ENCODE results near the gene SLC9A7.

Gene SLC9A7

GRCh38 chrX:46694549-46694948 is 64.4 kb downstream of the SLC9A7 start:
- H3K79me2 ChIP-seq, result no peaks in the 10 kb centered on the region
- H3K27ac ChIP-seq, result no peak overlapping the region
- no peaks in the 10 kb centered on the region for H3K9me3 ChIP-seq (ENCODE audit: control insufficient read depth, low read length)
- no peak for TF ChIP-seq CTCF (IDR thresholded peaks at IDR 0.05)
- H3K36me3 ChIP-seq (ENCODE audit: control insufficient read depth, insufficient read depth, low read length), result no peaks in the 10 kb centered on the region
- H2AFZ ChIP-seq, result no peak overlapping the region
- H3K4me1 ChIP-seq, result no peaks in the 10 kb centered on the region
- no peak overlapping the region for H3K9ac ChIP-seq
- H3K4me3 ChIP-seq (ENCODE audit: low read depth, low read length), result no peak overlapping the region
- no peaks in the 10 kb centered on the region for H3K27me3 ChIP-seq (ENCODE audit: control insufficient read depth, insufficient read depth, low read length)
- H3K4me2 ChIP-seq (ENCODE audit: low read length), result no peak overlapping the region

DNA sequence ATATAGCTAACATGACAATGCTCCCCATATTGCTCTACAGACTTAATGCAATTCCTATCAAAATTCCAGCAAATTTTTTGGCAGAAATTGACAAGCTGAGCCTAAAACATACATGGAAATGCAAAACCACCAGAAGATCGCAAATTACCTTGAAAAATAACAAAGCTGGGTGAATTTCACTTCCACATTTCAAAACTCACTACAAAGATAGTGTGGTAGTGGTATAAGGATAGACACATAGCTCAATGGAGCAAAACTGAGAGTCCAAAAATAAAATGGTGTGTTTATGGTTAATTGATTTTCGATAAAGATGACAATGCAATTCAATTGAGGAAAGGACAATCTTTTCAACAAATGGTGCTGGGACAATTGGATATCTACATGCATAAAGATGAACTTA is 65.8 kb downstream of the SLC9A7 start:
- no peaks in the 10 kb centered on the region for H3K27me3 ChIP-seq (ENCODE audit: control insufficient read depth, insufficient read depth, low read length)
- no peaks in the 10 kb centered on the region for H3K79me2 ChIP-seq
- no peak overlapping the region for H2AFZ ChIP-seq
- no peaks in the 10 kb centered on the region for H3K4me1 ChIP-seq
- H3K9ac ChIP-seq, result no peak overlapping the region
- no peaks in the 10 kb centered on the region for H3K36me3 ChIP-seq (ENCODE audit: control insufficient read depth, insufficient read depth, low read length)
- no peak overlapping the region for H3K4me3 ChIP-seq (ENCODE audit: low read depth, low read length)
- no peak for TF ChIP-seq CTCF (IDR thresholded peaks at IDR 0.05)
- H3K9me3 ChIP-seq (ENCODE audit: control insufficient read depth, low read length), result no peaks in the 10 kb centered on the region
- no peak overlapping the region for H3K27ac ChIP-seq
- no peak overlapping the region for H3K4me2 ChIP-seq (ENCODE audit: low read length)

DNA sequence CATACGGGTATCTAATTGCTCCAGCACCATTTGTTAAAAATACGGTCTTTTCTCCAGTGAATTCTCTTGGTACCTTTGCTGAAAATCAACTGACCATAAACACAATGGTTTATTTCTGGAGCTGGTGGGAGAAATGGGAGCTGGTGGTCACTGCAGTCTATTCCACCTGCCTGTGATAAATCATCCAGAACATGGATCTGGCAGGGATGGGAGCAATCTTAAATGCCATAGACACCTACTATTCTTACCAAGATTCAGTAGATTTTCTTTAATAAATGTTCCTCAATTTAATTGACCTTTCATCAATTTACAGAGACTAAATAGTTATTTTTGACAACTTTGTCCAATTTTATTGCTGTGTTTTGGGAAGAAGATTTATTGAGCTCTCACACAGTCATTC is 68.1 kb downstream of the SLC9A7 start:
- Histone ChIP-seq H3K4me2 (ENCODE audit: low read length) (no peak overlapping the region), H3K27me3 (ENCODE audit: control insufficient read depth, insufficient read depth, low read length) (no peaks in the 10 kb centered on the region)

DNA sequence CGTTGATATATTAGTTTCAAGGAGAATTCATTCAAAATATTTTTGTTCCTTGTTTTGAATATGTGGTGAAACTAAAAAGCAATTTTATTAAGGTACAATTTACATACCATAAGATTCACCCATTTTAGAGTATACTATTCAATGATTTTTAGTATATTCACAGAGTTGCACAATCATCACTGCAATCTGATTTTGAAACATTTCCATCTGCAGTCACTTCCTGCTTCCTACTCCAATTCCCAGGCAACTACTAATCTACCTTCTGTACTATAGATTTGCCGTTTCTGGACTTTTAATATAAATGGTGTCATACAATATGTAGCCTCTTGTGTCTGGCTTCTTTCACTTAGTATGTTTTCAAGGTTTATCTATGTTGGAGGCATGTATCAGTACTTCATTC is 71.3 kb downstream of the SLC9A7 start:
- H3K27me3 ChIP-seq (ENCODE audit: control insufficient read depth, insufficient read depth, low read length), result no peaks in the 10 kb centered on the region
- H3K36me3 ChIP-seq (ENCODE audit: control insufficient read depth, insufficient read depth, low read length), result no peaks in the 10 kb centered on the region
- H2AFZ ChIP-seq, result no peak overlapping the region
- H3K9me3 ChIP-seq (ENCODE audit: control insufficient read depth, low read length), result no peaks in the 10 kb centered on the region
- H3K4me3 ChIP-seq (ENCODE audit: low read depth, low read length), result no peak overlapping the region
- TF ChIP-seq CTCF (IDR thresholded peaks at IDR 0.05), result no peak
- H3K27ac ChIP-seq, result no peak overlapping the region
- peaks cover 6% of the 10 kb centered on the region for H3K4me1 ChIP-seq
- no peak overlapping the region for H3K9ac ChIP-seq
- no peak overlapping the region for H3K4me2 ChIP-seq (ENCODE audit: low read length)
- no peaks in the 10 kb centered on the region for H3K79me2 ChIP-seq

More for the DNA sequence above, 68.1 kb downstream of the SLC9A7 start:
- no peak overlapping the region for H3K4me3 ChIP-seq (ENCODE audit: low read depth, low read length)
- H2AFZ ChIP-seq, result no peak overlapping the region
- no peaks in the 10 kb centered on the region for H3K9me3 ChIP-seq (ENCODE audit: control insufficient read depth, low read length)
- H3K27ac ChIP-seq, result no peak overlapping the region
- no peak overlapping the region for H3K9ac ChIP-seq
- no peak for TF ChIP-seq CTCF (IDR thresholded peaks at IDR 0.05)
- no peaks in the 10 kb centered on the region for H3K36me3 ChIP-seq (ENCODE audit: control insufficient read depth, insufficient read depth, low read length)
- peaks cover under 1% of the 10 kb centered on the region for H3K4me1 ChIP-seq
- no peaks in the 10 kb centered on the region for H3K79me2 ChIP-seq

DNA sequence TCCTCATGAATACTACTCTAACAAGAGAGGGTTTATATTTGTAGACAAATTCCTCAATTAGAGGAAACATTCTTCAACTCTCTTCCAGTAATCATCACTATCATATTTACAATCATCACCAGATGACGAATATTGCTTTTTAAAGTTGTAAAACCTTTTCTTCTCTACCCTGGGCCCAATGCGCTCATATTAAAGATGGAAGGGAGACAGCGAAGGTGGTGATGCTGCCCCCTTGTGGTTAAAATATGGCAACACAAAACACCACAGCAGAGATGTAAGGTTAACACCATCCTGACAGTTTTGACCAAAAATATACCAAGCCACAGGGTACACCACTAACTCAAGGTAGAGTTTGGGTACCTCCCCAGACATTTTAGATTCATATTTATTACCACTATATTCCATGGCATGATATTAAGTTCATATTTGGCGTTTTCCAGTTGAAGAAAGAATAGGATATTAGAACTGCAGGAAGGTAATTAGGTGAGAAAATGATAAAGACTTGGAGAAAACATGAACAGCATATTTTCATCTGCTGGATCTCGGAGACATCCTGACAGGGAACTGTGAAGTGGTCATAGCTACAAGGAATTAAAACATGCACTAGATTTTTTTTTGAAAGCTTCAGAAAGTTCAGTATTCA is 72.8 kb downstream of the SLC9A7 start:
- H3K4me1 ChIP-seq, result peaks cover 17% of the 10 kb centered on the region
- H3K4me2 ChIP-seq (ENCODE audit: low read length), result no peak overlapping the region
- no peaks in the 10 kb centered on the region for H3K27me3 ChIP-seq (ENCODE audit: control insufficient read depth, insufficient read depth, low read length)
- peak overlapping the region; percentile 15 for H3K27ac ChIP-seq
- TF ChIP-seq CTCF (IDR thresholded peaks at IDR 0.05), result peak; percentile 74
- H3K9ac ChIP-seq, result no peak overlapping the region
- no peak overlapping the region for H3K4me3 ChIP-seq (ENCODE audit: low read depth, low read length)
- H3K36me3 ChIP-seq (ENCODE audit: control insufficient read depth, insufficient read depth, low read length), result no peaks in the 10 kb centered on the region
- peak overlapping the region; percentile 66 for H2AFZ ChIP-seq
- no peaks in the 10 kb centered on the region for H3K9me3 ChIP-seq (ENCODE audit: control insufficient read depth, low read length)
- H3K79me2 ChIP-seq, result no peaks in the 10 kb centered on the region

Data from parathyroid adenoma (tissue), 2 donors.